Stimulated activated naive CD4-positive, alpha-beta T cell treated with Interleukin-2 at 50 U/mL for 16 hours (primary cell): ENCODE results near the gene ETV5.

Experiments used
- DNase-seq: peaks from one replicate; lab custom pipeline; 2025; lab: John Stamatoyannopoulos, UW

The ETV5 gene

GRCh38 chr3:186123012-186123411 is 14.1 kb upstream of the ETV5 start:
- DNase-seq = no peak

GRCh38 chr3:186121968-186122367 is 13.1 kb upstream of the ETV5 start:
- DNase-seq = no peak

GRCh38 chr3:186121278-186121677 is 12.4 kb upstream of the ETV5 start:
- DNase-seq = no peak

- DNase-seq = no peak
Measured at GRCh38 chr3:186119499-186119898, 10.6 kb upstream of the ETV5 start.

- DNase-seq = no peak
Measured at GRCh38 chr3:186118692-186119091, 9.8 kb upstream of the ETV5 start.

- DNase-seq = no peak
Measured at GRCh38 chr3:186117521-186118134, 8.7 kb upstream of the ETV5 start.

GRCh38 chr3:186115239-186115996 is 6.5 kb upstream of the ETV5 start:
- DNase-seq = no peak

GRCh38 chr3:186110975-186111974 is 2.4 kb upstream of the ETV5 start:
- DNase-seq = peak; percentile 12

- DNase-seq = no peak
Measured at GRCh38 chr3:186109897-186110803, 1.3 kb upstream of the ETV5 start.

- peak; percentile 8 for DNase-seq
Measured at GRCh38 chr3:186108106-186108940, 566 bp downstream of the ETV5 start.

- DNase-seq = peak; percentile 12
Measured at GRCh38 chr3:186107215-186108105, 1.4 kb downstream of the ETV5 start.

GRCh38 chr3:186105543-186105942 is 3.3 kb downstream of the ETV5 start:
- no peak for DNase-seq

GRCh38 chr3:186102687-186103086 is 6.2 kb downstream of the ETV5 start:
- DNase-seq = no peak

GRCh38 chr3:186100398-186100797 is 8.5 kb downstream of the ETV5 start:
- no peak for DNase-seq

GRCh38 chr3:186099178-186099577 is 9.7 kb downstream of the ETV5 start:
- no peak for DNase-seq

GRCh38 chr3:186098740-186099139 is 10.1 kb downstream of the ETV5 start:
- no peak for DNase-seq

GRCh38 chr3:186097663-186098451 is 11.0 kb downstream of the ETV5 start:
- DNase-seq = no peak

GRCh38 chr3:186097317-186097662 is 11.6 kb downstream of the ETV5 start:
- DNase-seq = no peak

GRCh38 chr3:186096290-186096689 is 12.6 kb downstream of the ETV5 start:
- DNase-seq = no peak
